Measurements from ENCODE around the gene COX6B2. TPM values are rescaled to one million over a fixed set of nuclear protein-coding genes. Genes with fewer than 3 reads are reported as not detected.
A peak's percentile ranks its signal among the peaks of the same experiment; 100 is the strongest.
"Not testable (repeated sequence)": the region's sequence is repeated elsewhere in the genome, so short reads cannot be mapped to it uniquely, and the experiment has no call there.

The COX6B2 gene, protein sequence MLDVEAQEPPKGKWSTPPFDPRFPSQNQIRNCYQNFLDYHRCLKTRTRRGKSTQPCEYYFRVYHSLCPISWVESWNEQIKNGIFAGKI
- not detected in 2 replicates for total RNA-seq

DNA sequence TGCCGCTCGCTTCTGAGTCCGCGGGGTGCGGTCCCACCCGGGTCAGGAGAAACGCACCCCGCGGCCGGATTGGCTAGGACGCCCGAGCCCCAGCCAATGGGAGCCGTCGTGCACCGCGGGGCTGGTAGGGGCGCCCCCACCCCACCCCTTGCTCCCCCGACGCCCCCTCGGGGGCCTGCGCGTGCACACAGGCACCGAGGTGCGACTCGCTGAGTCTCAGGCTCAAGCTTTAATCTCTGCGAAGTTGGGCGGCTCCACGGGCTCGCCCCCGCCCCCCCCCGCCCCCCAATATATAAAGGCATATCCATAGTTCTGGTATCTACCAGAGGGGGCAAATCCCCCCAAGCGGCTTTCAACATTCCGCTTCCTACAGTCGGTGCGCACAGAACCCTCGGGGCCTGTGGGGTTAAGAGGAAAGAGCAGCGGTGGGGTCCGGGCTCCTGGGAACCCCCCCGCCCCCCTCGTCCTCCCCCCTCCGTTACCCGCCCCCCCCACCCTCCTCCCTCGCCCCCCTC lies at the start of gene COX6B2:
COX6B2 (minus strand) TSS at position 22 of the 515 bp plus-strand sequence. CDS start 198 bp downstream, outside the sequence.
- DNase-seq (ENCODE audit: low read depth in 2 of 2), result no peak

- no peak for DNase-seq (ENCODE audit: low read depth in 2 of 2)
Observed at GRCh38 chr19:55402509-55402908, 48.0 kb upstream of the COX6B2 start.

GRCh38 chr19:55401390-55401789 lies 46.9 kb upstream of the COX6B2 start:
- DNase-seq (ENCODE audit: low read depth in 2 of 2), result not testable (repeated sequence)

- DNase-seq (ENCODE audit: low read depth in 2 of 2), result no peak
Observed at GRCh38 chr19:55400281-55401087, 46.0 kb upstream of the COX6B2 start.

GRCh38 chr19:55398200-55398925 lies 43.8 kb upstream of the COX6B2 start:
- no peak for DNase-seq (ENCODE audit: low read depth in 2 of 2)

GRCh38 chr19:55392820-55393761 lies 38.6 kb upstream of the COX6B2 start:
- DNase-seq (ENCODE audit: low read depth in 2 of 2), result no peak

DNA sequence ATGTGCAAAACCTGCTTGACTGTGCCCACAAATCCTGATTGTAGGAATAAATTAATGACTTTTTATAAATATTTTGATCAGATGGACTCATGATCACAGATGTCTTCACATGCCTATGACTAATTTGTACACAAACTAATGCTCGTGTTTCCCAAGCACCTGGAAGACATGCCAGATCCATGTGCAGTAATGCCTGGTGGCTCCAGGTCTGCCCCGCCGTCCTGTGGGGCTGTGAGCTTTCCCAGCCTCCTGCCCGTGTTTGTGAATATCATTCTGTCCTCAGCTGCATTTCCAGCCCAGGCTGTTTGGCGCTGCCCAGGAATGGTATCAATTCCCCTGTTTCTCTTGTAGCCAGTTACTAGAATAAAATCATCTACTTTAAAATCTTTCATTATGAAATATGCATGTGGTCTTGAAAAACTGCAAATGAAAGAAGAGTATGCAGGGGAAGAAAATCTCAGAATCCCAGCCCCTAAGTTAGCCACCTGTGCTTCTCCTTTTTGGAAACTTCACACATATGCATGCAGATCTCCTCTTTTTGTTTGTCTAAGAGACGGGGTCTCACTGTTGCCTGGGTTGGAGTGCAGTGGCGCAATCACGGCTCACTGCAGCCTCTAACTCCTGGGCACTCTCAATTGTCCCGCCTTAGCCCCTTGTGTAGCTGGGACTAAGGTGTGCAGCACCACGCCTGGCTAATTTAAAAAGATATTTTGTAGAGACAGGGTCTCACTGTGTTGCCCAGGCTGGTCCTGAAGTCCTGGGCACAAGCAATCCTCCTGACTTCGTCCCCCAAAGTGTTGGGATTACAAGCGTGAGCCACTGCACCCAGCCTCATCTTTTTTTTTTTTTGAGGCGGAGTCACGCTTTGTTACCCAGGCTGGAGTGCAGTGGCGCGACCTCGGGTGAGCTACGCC lies 37.4 kb upstream of the COX6B2 start:
- DNase-seq (ENCODE audit: low read depth in 2 of 2), result no peak

DNA sequence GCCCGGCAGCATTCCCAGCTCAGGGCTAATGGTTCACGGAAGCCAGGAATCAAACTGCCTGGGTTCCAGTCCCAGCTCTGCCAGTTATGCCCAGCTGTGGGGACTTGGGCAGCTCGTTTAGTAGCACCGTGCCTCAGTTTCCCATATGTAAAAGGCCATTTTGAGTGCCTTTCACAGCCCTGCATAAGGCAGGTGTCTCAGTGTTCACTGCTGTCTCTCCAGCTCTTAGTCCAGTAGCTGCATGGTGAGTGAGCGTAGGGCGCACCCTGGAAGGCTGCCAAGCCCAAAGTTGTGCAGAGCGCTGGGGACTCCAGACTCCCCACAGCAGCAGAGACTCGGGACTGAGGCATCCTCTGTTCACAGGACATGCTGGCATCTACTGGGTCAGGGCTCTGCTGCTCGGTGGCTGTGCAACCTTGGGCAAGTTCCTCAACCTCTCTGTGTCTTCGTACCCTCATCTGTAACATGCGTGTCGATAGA lies 36.7 kb upstream of the COX6B2 start:
- DNase-seq (ENCODE audit: low read depth in 2 of 2), result no peak

DNA sequence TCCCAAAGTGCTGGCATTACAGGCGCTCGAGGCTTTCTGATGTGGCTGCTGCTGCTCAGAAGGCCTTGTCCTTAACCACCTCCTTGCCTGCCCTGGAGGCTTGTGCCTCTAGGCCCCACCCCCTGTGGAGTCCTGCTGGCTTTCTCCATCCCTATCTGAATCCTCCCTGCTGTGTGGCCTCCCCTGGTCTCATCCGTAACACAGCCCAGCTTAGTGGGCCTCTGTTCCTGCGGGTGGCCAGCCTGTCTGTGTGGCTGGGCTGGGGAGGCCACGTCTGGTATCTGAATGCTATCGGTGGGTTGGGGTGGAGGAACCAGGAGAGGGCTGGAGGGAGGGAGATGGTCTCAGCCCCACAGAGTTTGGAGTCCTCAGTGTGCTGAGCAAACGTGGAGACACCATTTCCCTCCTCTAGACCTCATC lies 36.0 kb upstream of the COX6B2 start:
- DNase-seq (ENCODE audit: low read depth in 2 of 2), result no peak

GRCh38 chr19:55389386-55390317 lies 35.1 kb upstream of the COX6B2 start:
- no peak for DNase-seq (ENCODE audit: low read depth in 2 of 2)

- DNase-seq (ENCODE audit: low read depth in 2 of 2), result no peak
Observed at GRCh38 chr19:55387736-55388497, 33.4 kb upstream of the COX6B2 start.

DNA sequence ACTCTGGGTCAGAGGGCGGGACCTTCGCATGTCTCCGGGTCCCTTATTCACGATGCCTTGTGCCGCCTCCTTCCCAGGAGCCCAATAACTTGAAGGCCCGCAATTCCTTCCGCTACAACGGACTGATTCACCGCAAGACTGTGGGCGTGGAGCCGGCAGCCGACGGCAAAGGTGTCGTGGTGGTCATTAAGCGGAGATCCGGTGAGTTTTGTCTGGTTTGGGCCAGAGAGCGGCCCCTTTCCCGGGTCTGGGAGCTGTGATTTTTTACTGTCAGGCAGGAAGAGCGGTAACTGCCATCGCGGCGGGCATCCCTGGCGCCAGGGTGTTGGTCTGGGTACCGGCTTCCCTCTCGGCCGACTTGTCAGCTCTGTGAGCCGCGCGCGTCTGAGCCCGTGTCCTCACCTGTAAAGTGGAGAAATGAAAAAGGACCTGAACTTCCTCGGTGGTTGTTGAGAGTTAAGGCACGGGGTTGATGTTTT lies 32.0 kb upstream of the COX6B2 start:
- DNase-seq (ENCODE audit: low read depth in 2 of 2), result no peak

- DNase-seq (ENCODE audit: low read depth in 2 of 2), result peak; percentile 98 to 99
Observed at GRCh38 chr19:55385724-55386492, 31.4 kb upstream of the COX6B2 start, which contains the start of gene RPL28. Gene RPL28, plus strand, starts transcription at chr19:55385932. Its CDS starts 426 bp downstream, at chr19:55386358.

DNA sequence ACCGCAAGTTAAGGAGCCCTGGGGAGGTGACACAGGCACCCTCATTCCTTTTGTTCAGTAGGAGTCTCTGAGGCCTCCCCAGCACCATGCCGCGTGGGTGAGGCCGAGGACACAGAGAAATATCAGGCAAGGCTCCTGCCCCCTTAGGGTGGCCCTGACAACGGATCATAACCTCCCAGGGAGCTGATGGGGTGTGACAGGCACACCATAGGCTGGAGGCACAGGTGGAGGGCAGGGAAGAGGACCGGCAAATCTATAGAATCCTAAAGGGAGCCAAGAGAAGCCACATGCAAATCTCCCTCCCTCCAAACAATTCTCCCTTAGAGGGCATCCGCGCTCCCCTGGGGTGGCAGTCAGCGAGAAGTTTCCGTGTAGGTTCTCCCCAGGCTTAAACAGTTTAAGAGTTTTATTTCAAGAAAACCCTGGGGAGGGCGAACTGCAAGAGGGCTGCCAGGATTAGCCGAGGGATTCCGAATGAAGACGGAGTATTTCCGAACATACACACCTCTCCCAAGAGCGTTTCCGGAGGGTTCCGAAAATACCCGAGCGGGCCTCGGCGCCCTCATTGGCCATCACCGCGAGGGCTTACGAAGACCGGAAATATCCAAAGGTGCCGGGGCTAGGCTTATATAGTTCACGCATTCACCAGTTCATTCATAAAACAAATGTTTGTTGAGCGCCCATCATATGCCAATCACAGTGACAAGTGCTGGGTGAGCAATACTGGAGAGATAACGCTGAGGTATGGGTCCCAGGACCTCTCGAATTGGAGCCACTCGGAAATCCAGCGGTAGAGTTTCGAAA lies 30.6 kb upstream of the COX6B2 start:
- peak; percentile 93 to 95 for DNase-seq (ENCODE audit: low read depth in 2 of 2)

DNA sequence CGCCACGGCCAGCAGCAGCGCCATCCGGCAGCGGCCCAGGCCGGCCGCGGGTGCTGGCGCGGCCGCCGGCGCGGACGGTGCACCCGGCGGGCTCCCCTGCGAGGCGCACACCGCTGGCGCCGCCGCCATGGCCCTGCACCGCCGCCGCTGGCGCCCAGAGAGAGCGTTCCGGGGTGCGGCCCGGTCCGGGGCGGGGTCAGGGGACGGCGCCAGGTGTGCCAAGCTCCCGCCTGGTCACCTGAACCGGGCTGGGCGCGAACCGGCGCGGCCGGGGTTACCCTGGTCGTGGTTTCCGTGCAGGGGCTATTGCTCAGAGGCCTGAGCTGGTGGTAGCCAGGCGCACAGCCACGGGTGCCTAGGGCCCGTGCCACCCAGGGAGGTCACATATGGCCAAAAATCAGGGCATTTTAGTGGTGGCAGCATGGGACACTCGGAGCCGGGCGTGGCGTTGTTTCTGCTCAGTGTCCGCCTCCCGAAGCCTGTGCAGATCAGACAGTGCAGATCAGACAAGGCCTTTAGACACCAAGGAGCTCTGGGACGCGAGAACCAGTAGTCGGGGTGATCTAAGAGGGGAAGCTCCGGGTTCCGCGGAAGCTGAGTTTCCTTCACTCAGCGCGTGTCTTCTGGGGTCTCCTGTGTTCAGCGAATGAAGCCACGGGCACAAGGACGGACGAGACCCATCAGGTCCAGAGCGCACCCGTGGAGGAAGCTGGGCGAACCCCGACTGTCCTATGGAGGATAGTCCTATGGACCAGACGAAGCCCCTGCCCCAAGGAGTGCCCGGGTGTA lies 29.8 kb upstream of the COX6B2 start, which contains the start of gene TMEM238:
TMEM238 (minus strand) TSS at position 162 of the 789 bp plus-strand sequence; CDS start at position 129, 33 bp downstream.
- no peak for DNase-seq (ENCODE audit: low read depth in 2 of 2)
